Measurements from ENCODE around the gene MAP2K5. TPM values are rescaled to one million over a fixed set of nuclear protein-coding genes. Genes with fewer than 3 reads are reported as not detected.

The MAP2K5 gene
- total RNA-seq, 1 experiment from 2014 or later = 15.0 TPM

DNA sequence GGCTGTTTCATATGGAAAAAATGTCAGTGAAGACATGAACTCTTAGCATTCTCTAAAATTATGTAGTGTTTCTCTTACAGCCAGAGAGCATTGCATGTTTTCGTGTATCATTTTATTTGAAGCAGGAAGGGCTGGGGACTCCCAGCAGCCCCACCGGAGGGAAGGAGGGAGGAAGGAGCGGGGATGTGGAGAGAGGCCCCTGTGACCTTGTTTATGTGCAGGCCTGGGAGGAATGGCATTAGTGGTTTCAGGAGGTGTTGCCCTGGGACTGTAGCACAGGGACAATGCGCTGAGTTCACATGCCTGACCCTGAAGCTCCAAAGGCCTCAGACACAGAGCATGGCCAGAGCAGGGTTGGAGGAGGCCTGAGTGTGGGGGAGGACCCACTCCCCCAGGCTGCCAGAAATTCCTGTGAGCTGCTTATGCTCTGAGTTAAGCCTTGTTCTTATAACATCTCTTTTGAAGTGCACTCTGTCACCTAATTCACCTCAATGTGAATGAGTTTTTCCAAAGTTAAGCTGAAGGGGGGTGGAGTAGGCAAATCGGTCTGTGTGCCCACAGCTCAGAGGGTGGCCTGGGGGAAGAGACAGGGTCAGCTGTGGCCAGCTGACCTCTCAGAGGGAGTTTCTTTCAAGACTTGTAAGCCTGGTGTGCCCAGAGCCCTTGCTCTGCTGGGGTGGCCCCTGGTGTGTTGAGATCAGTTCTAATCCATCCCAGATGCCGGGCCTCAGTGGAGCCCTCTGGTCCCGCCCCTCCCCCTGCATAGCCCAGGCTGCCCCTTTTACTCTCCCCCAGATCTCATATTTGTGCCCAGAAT is 301.3 kb downstream of the MAP2K5 start:
- Histone ChIP-seq H2BK5ac (ENCODE audit: insufficient read length, low read length) (no peak overlapping the region), H2AFZ (ENCODE audit: low read length) (no peak overlapping the region), H2AK5ac (ENCODE audit: insufficient read length, low read length) (no peak overlapping the region), H4K91ac (ENCODE audit: insufficient read length, low read depth, low read length) (no peak overlapping the region), H3K23ac (ENCODE audit: insufficient read length, low read depth, low read length) (no peak overlapping the region), H4K20me1 (ENCODE audit: control insufficient read depth, insufficient read depth, insufficient read length) (no peaks in the 10 kb centered on the region), H3K56ac (ENCODE audit: insufficient read length, low read depth, low read length) (no peak overlapping the region), H3K79me1 (ENCODE audit: insufficient read depth, low read depth, low read length, poor library complexity, severe bottlenecking) (no peaks in the 10 kb centered on the region), H3K18ac (ENCODE audit: insufficient read length, low read depth, low read length) (no peak overlapping the region), H3K9ac (ENCODE audit: extremely low read depth, insufficient read length, low read length) (no peak overlapping the region), H3K79me2 (ENCODE audit: insufficient read depth, low read length) (no peaks in the 10 kb centered on the region), H3K27ac (ENCODE audit: insufficient read length, low read depth, low read length) (no peak overlapping the region), H2BK12ac (ENCODE audit: insufficient read length, low read depth, low read length) (no peak overlapping the region), H3K4me1 (ENCODE audit: insufficient read depth, low read length) (peaks cover 4% of the 10 kb centered on the region; the same call in 1 of the 2 replicates), H4K5ac (ENCODE audit: insufficient read length, low read depth, low read length) (no peak overlapping the region), H3K4me2 (ENCODE audit: insufficient read depth, insufficient read length, low read length) (no peak overlapping the region), H3T11ph (ENCODE audit: low read length) (no peak overlapping the region), H3K23me2 (ENCODE audit: insufficient read length, low read depth, low read length, poor library complexity, severe bottlenecking) (peaks cover 10% of the 10 kb centered on the region), H2BK20ac (ENCODE audit: low read depth, low read length, poor library complexity, severe bottlenecking) (no peak overlapping the region), H2BK15ac (ENCODE audit: low read depth, low read length) (no peak overlapping the region), H3K14ac (ENCODE audit: insufficient read depth, low read length) (no peak overlapping the region), H3K9me3 (ENCODE audit: control insufficient read depth, low read depth, low read length) (no peaks in the 10 kb centered on the region), H3K4ac (ENCODE audit: low read depth, low read length) (no peak overlapping the region), H2BK120ac (ENCODE audit: low read depth, low read length, poor library complexity, severe bottlenecking) (no peak overlapping the region), H4K8ac (replicated peaks; ENCODE audit: insufficient read length, low read depth, low read length) (no peak overlapping the region), H3K27me3 (ENCODE audit: insufficient read depth, low read length) (no peaks in the 10 kb centered on the region; the same call in 1 of the 2 replicates)
- H3K27me3 Mint-ChIP-seq (ENCODE audit: low read depth) = peaks cover 24% of the 10 kb centered on the region
- peaks cover 50 to 51% of the 10 kb centered on the region in 2 experiments for H3K4me1 Mint-ChIP-seq
- no CpG with 5 or more reads among the region's 7 CpGs for WGBS (ENCODE audit: extremely low coverage, insufficient read length, low lambda C conversion rate)
- H3K9me3 Mint-ChIP-seq = peaks cover 4% of the 10 kb centered on the region in 2 experiments; a peak in 3 of 5 replicates
- H3K36me3 Mint-ChIP-seq (ENCODE audit: insufficient read depth in 1 of 3, low read depth in 3 of 3) = no peaks in the 10 kb centered on the region
- H3K4me3 Mint-ChIP-seq = no peak overlapping the region
- no peak for DNase-seq
- TF ChIP-seq, protein P1, sequence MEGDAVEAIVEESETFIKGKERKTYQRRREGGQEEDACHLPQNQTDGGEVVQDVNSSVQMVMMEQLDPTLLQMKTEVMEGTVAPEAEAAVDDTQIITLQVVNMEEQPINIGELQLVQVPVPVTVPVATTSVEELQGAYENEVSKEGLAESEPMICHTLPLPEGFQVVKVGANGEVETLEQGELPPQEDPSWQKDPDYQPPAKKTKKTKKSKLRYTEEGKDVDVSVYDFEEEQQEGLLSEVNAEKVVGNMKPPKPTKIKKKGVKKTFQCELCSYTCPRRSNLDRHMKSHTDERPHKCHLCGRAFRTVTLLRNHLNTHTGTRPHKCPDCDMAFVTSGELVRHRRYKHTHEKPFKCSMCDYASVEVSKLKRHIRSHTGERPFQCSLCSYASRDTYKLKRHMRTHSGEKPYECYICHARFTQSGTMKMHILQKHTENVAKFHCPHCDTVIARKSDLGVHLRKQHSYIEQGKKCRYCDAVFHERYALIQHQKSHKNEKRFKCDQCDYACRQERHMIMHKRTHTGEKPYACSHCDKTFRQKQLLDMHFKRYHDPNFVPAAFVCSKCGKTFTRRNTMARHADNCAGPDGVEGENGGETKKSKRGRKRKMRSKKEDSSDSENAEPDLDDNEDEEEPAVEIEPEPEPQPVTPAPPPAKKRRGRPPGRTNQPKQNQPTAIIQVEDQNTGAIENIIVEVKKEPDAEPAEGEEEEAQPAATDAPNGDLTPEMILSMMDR (conservative IDR thresholded peaks at IDR 0.05) = no peak
- H3K27ac Mint-ChIP-seq = peak overlapping the region in 1 of 3 experiments; percentile 64; a peak in 1 of 7 replicates
